ENCODE data around the gene BCAR3.

Gene BCAR3

DNA sequence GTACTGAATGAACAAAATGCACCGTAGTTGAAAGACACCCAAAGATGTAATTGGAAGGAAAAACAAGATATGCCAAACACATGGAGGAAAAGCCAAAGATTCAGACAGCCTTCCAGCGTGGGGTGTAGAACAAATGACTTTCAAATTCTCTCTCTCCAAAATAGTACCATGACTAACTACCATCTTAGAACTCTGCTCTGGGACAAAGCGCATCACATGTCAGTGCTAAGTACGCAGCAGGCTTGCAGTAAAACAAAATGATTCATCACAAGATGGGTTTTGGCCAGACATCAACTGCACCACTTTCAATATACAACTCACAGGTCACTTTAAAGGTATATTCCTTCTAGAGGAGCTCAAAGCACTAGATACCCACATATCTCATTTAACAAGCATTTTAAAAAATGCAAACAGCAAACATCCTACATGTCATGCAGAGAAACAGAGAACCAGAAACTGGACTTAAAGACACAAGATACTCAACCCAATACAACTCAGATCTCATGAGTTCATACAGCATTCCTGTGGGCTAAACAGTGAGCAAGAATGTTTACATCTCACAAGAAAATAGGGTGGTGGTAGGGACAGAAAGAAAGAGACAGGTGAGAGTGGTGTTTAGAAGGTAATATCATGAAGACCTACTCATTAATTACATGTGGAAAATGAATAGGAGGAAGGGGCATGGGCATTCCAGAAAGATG, 75.7 kb downstream of the BCAR3 start:
- FAIRE-seq (peak; percentile 21), DNase-seq (ENCODE audit: insufficient read length) (no peak)
- TF ChIP-seq TAF1 (IDR thresholded peaks at IDR 0.05; ENCODE audit: borderline replicate concordance, low read depth, low read length), result no peak
- no peak for TF ChIP-seq POLR2A (IDR thresholded peaks at IDR 0.05; ENCODE audit: low read depth, low read length)
- TF ChIP-seq POLR2AphosphoS5 (IDR thresholded peaks at IDR 0.05; ENCODE audit: low read depth, low read length), result no peak

DNA sequence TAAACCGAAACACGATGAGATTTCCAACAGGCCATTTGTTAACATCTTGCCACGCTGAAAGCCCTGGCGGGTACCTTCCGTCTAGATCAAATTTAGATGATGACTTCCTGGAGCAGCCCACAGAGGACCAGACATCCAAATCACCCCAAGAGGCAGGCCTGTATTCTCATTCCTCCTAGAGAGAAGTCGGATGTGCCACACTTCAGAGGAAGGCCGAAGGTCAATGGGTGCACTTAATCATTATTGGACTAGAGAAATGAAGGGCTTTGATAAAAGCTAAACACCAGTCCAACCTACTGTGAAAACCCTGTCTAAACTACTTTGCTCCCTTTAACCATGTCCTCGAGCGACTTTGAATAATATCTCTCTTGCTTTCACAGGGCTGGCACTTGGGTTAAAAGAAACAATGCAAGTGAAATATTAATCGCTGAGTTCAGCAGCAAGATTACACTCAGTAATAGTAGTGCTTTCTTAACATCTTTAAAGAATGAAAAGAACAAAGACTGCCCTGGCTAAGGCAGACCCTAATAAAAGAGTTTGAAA, 76.5 kb downstream of the BCAR3 start:
- DNase-seq (ENCODE audit: insufficient read length) (no peak), FAIRE-seq (no peak)
- TF ChIP-seq POLR2AphosphoS5 (IDR thresholded peaks at IDR 0.05; ENCODE audit: low read depth, low read length) (no peak), TAF1 (IDR thresholded peaks at IDR 0.05; ENCODE audit: borderline replicate concordance, low read depth, low read length) (no peak), POLR2A (IDR thresholded peaks at IDR 0.05; ENCODE audit: low read depth, low read length) (no peak)

DNA sequence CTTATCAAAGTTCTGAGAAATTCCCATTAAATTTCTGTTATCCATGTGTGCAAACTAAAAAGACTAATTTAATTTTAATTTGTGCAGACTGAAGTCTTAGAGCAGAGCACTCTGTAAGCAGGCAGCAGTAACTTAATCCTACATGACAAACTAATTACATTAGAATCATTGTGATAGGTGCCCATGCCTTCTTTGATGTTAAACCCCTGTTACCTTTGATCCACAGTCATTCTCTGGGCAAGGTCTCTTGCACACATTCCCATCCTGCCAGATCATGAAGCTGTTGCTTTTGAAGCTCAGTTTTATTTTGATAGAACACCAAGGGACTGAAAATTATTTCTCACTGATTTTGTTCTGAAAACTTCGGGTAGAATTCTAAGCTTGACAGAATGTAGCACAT, 77.2 kb downstream of the BCAR3 start:
- FAIRE-seq (peak; percentile 40), DNase-seq (ENCODE audit: insufficient read length) (no peak)
- TF ChIP-seq POLR2AphosphoS5 (IDR thresholded peaks at IDR 0.05; ENCODE audit: low read depth, low read length), result no peak
- no peak for TF ChIP-seq POLR2A (IDR thresholded peaks at IDR 0.05; ENCODE audit: low read depth, low read length)
- no peak for TF ChIP-seq TAF1 (IDR thresholded peaks at IDR 0.05; ENCODE audit: borderline replicate concordance, low read depth, low read length)

DNA sequence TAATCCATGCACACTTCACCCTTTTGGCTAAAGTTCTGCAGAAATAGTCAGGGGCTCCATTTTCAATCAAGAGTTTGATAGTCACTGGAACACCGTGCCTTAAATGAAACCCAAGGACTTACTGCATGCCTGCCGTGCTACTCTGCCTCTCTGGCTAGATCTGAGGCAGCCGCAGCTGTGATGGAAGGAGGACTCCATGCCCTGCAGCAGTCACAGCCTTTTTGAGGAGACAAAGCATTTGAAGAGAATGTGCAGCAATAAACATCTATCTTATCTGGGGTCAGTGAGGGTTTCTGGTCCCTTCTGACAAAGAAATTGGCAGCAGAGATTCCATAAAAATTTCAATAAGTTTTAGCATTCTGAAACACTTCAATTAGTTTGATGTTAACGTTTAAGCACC, 78.0 kb downstream of the BCAR3 start:
- no peak for TF ChIP-seq TAF1 (IDR thresholded peaks at IDR 0.05; ENCODE audit: borderline replicate concordance, low read depth, low read length)
- TF ChIP-seq POLR2AphosphoS5 (IDR thresholded peaks at IDR 0.05; ENCODE audit: low read depth, low read length), result no peak
- TF ChIP-seq POLR2A (IDR thresholded peaks at IDR 0.05; ENCODE audit: low read depth, low read length), result no peak
- DNase-seq (ENCODE audit: insufficient read length) (no peak), FAIRE-seq (no peak)

DNA sequence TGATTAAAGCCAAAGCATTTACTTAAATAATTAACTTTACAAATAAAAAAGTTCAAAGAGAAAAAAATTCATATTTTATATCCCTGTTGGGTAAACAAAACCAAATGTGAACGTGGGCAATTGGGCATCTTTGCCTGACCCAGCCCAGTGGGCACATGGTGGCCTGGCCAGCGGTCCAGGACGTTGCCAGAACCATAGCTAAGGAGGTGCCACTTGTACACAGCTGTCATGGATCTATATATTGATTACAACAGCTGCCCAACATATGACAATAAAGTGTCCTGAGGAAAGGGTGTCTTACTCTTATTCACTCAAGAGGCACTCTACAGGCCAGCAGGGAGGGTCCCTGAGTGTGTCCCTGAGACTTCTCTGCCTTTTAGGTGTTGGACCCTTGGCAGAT, 78.5 kb downstream of the BCAR3 start:
- no peak for FAIRE-seq
- TF ChIP-seq POLR2AphosphoS5 (IDR thresholded peaks at IDR 0.05; ENCODE audit: low read depth, low read length) (no peak), TAF1 (IDR thresholded peaks at IDR 0.05; ENCODE audit: borderline replicate concordance, low read depth, low read length) (no peak), POLR2A (IDR thresholded peaks at IDR 0.05; ENCODE audit: low read depth, low read length) (no peak)
- DNase-seq (ENCODE audit: insufficient read length), result no peak

DNA sequence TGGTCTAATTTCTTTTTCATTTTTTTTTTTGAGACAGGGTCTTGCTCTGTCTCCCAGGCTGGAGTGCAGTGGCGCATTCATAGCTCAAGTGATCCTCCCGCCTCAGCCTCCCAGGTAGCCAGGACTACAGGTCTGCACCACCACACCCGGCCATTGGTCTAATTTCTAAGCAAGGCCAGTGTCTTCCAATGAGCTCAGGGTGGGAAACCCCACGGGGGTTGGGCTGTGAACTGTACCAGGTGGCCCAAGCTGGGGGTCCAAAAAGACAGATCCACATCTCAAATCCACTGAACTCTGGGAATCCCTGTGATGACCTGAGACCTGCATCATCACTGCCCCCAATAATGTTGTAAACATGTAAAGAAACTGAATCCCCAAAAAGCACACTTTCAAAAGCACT, 79.5 kb downstream of the BCAR3 start:
- FAIRE-seq, result no peak
- no peak for TF ChIP-seq POLR2A (IDR thresholded peaks at IDR 0.05; ENCODE audit: low read depth, low read length)
- TF ChIP-seq TAF1 (IDR thresholded peaks at IDR 0.05; ENCODE audit: borderline replicate concordance, low read depth, low read length), result no peak
- TF ChIP-seq POLR2AphosphoS5 (IDR thresholded peaks at IDR 0.05; ENCODE audit: low read depth, low read length), result no peak
- no peak for DNase-seq (ENCODE audit: insufficient read length)

DNA sequence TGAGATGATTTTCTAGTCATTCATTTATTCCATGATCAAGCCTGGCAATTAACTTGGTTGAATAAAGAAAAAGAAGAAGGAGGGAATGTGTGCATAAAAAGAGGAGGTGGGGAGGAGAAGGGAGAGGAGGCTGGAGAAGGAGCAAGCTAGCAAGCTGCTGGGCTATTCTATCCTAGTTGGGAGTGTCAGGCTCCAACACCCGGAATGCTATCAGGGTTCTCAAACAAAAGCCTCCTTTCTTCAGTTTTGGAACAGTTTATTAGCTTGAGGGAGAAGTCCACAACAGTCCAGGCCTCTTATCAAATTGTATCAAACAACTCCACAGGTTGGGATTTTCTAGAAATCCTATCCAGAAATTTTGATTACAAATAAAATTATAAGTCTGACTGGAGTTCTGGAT, 80.0 kb downstream of the BCAR3 start:
- TF ChIP-seq POLR2AphosphoS5 (IDR thresholded peaks at IDR 0.05; ENCODE audit: low read depth, low read length) (no peak), POLR2A (IDR thresholded peaks at IDR 0.05; ENCODE audit: low read depth, low read length) (no peak), TAF1 (IDR thresholded peaks at IDR 0.05; ENCODE audit: borderline replicate concordance, low read depth, low read length) (no peak)
- no peak for DNase-seq (ENCODE audit: insufficient read length)
- FAIRE-seq, result no peak

DNA sequence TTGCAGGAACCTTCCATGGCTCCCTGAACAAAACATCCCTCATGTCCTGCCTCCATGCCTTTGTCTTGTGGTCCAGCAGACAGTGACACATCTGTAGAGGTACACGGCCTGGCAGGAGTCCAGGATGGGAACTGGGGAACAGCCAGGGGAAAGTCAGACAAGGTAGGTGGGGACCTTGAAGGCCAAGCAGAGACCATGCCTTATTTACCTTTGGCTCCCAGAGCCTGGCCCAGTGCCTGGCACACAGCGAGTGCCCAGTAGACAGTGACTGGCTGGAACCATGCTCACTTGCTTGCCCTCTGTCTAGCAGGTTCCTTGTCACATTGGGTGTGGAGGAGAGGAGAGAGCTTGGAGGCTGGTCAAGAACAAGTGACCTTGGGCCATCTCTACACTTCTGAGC, 81.0 kb downstream of the BCAR3 start:
- FAIRE-seq, result no peak
- TF ChIP-seq POLR2A (IDR thresholded peaks at IDR 0.05; ENCODE audit: low read depth, low read length) (no peak), TAF1 (IDR thresholded peaks at IDR 0.05; ENCODE audit: borderline replicate concordance, low read depth, low read length) (no peak), POLR2AphosphoS5 (IDR thresholded peaks at IDR 0.05; ENCODE audit: low read depth, low read length) (no peak)

DNA sequence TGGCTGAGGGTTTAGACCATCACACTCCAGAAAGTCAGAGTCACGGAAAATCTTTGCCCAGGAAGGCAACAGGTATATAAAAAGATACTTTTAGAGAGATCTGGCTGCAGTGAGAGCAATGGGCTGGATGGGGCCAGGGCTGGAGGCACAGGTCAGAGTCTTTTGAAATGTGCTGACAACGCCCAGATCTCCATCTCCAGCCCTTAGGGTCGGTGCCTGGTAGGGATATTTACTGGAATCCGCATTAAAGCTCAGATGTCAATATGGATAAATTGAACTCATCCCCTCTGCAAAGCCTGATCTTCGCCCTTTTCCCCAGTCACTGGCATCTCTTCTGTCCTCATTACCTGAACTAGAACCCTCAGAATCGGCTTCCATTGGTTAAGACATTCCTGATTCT, 82.2 kb downstream of the BCAR3 start:
- no peak for TF ChIP-seq POLR2AphosphoS5 (IDR thresholded peaks at IDR 0.05; ENCODE audit: low read depth, low read length)
- TF ChIP-seq TAF1 (IDR thresholded peaks at IDR 0.05; ENCODE audit: borderline replicate concordance, low read depth, low read length), result no peak
- no peak for TF ChIP-seq POLR2A (IDR thresholded peaks at IDR 0.05; ENCODE audit: low read depth, low read length)
- no peak for FAIRE-seq
- DNase-seq (ENCODE audit: insufficient read length), result no peak

More for the DNA sequence above, 81.0 kb downstream of the BCAR3 start:
- no peak for DNase-seq (ENCODE audit: insufficient read length)

DNA sequence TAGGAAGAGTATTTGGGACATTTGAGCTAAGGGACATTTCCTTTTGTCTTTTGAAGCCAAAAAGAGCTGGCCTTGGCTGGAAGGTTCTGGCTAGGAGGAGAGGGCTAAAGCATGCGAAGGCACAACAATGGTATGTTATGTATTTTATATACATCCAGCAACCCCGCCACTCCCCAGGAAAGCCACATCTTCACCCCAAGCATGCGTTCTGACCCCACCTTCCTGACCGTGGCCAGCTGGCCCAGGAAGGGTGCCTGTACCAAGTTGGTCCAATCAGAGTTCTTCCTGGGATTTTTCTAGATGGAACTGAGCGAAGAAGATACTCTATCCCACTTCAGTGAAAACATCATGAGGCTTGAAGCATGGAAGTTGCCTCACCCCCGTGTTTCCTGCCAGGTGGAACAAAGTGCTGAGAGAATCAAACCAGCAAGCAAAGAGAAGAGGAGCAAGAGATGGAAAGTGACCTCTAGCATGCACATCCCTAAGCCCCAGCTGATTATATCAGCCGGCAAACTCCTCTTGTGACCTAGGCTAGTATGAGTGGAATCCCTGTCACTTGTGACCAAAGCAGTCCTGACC, 82.7 kb downstream of the BCAR3 start:
- FAIRE-seq, result no peak
- no peak for DNase-seq (ENCODE audit: insufficient read length)
- TF ChIP-seq TAF1 (IDR thresholded peaks at IDR 0.05; ENCODE audit: borderline replicate concordance, low read depth, low read length), result no peak
- no peak for TF ChIP-seq POLR2A (IDR thresholded peaks at IDR 0.05; ENCODE audit: low read depth, low read length)
- TF ChIP-seq POLR2AphosphoS5 (IDR thresholded peaks at IDR 0.05; ENCODE audit: low read depth, low read length), result no peak

DNA sequence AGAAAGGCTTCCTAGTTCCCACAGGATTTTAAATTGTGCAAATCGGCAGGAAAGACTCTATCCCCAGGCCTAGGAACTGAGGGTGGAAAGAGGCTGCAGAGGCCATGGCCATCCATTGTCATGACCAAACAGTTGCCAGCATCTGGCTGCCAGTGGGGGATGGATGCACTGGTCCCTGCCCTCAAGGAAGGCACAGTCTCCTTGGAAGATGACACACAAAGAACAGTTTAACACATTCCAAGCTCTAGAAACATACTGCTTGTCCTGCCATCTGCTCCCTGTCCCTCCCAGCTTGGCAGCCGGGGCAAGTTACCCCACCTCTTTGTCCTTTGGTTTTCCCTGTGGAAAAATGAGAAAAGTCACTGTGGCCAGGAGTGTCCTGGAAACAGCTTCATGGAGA, 83.2 kb downstream of the BCAR3 start:
- no peak for FAIRE-seq
- DNase-seq (ENCODE audit: insufficient read length), result no peak
- TF ChIP-seq TAF1 (IDR thresholded peaks at IDR 0.05; ENCODE audit: borderline replicate concordance, low read depth, low read length) (no peak), POLR2A (IDR thresholded peaks at IDR 0.05; ENCODE audit: low read depth, low read length) (no peak), POLR2AphosphoS5 (IDR thresholded peaks at IDR 0.05; ENCODE audit: low read depth, low read length) (no peak)

DNA sequence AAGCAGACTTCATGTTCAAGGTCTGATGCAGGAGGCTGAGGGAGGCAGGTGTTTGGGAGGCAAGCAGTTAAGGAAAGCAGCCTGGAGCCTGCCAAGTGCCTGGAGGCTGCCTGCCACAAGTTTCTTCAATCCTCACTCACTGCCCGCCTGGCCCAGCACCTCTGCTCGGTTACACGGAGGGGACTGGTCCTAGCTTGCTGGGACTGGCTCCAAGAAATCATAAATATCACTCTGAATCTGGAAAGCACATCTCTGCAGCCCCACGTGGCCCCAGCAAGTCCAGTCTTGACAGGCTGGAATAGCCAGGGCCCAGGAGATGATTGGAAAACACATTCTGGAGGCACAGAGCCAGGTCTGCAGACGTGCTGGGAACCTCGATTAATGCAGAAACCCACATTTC, 83.9 kb downstream of the BCAR3 start:
- DNase-seq (ENCODE audit: insufficient read length) (no peak), FAIRE-seq (no peak)
- TF ChIP-seq POLR2A (IDR thresholded peaks at IDR 0.05; ENCODE audit: low read depth, low read length), result no peak
- no peak for TF ChIP-seq TAF1 (IDR thresholded peaks at IDR 0.05; ENCODE audit: borderline replicate concordance, low read depth, low read length)
- no peak for TF ChIP-seq POLR2AphosphoS5 (IDR thresholded peaks at IDR 0.05; ENCODE audit: low read depth, low read length)

Measured in GM12892 (cell line).